ENCODE measurements around the gene HS3ST3A1. TPM values are rescaled to one million over a fixed set of nuclear protein-coding genes. Genes with fewer than 3 reads are reported as not detected.

The HS3ST3A1 gene
- not detected for polyA plus RNA-seq (2012; ENCODE audit: insufficient read depth, insufficient read length)

- DNase-seq (ENCODE audit: low read depth, low spot score): no peak
- no peak within 1 kb of the TSS for H3K4me3 ChIP-seq (ENCODE audit: low read length)
These were observed at the start of gene HS3ST3A1 for GRCh38 chr17:13601776-13602551. Gene HS3ST3A1, minus strand, starts transcription at chr17:13601929. Its CDS starts 800 bp downstream, at chr17:13601129.

GRCh38 chr17:13650096-13650675 lies 48.5 kb upstream of the HS3ST3A1 start:
- H3K4me3 ChIP-seq (ENCODE audit: low read length): no peak overlapping the region
- no peak for DNase-seq (ENCODE audit: low read depth, low spot score)

GRCh38 chr17:13647543-13648021 lies 45.9 kb upstream of the HS3ST3A1 start:
- no peak overlapping the region for H3K4me3 ChIP-seq (ENCODE audit: low read length)
- DNase-seq (ENCODE audit: low read depth, low spot score): no peak

GRCh38 chr17:13646969-13647542 lies 45.3 kb upstream of the HS3ST3A1 start:
- no peak for DNase-seq (ENCODE audit: low read depth, low spot score)

GRCh38 chr17:13646411-13646810 lies 44.7 kb upstream of the HS3ST3A1 start:
- DNase-seq (ENCODE audit: low read depth, low spot score): no peak
- H3K4me3 ChIP-seq (ENCODE audit: low read length): no peak overlapping the region

More at GRCh38 chr17:13646969-13647542, 45.3 kb upstream of the HS3ST3A1 start:
- no peak overlapping the region for H3K4me3 ChIP-seq (ENCODE audit: low read length)

- no peak overlapping the region for H3K4me3 ChIP-seq (ENCODE audit: low read length)
- no peak for DNase-seq (ENCODE audit: low read depth, low spot score)
These were observed 41.5 kb upstream of the HS3ST3A1 start for GRCh38 chr17:13643180-13643579.

- no peak overlapping the region for H3K4me3 ChIP-seq (ENCODE audit: low read length)
- DNase-seq (ENCODE audit: low read depth, low spot score): no peak
These were observed 40.5 kb upstream of the HS3ST3A1 start for GRCh38 chr17:13642188-13642587.

- DNase-seq (ENCODE audit: low read depth, low spot score): no peak
- no peak overlapping the region for H3K4me3 ChIP-seq (ENCODE audit: low read length)
These were observed 38.8 kb upstream of the HS3ST3A1 start for GRCh38 chr17:13640551-13640950.

GRCh38 chr17:13638855-13639458 lies 37.2 kb upstream of the HS3ST3A1 start:
- no peak overlapping the region for H3K4me3 ChIP-seq (ENCODE audit: low read length)
- DNase-seq (ENCODE audit: low read depth, low spot score): no peak

GRCh38 chr17:13636951-13637350 lies 35.2 kb upstream of the HS3ST3A1 start:
- no peak for DNase-seq (ENCODE audit: low read depth, low spot score)
- no peak overlapping the region for H3K4me3 ChIP-seq (ENCODE audit: low read length)

GRCh38 chr17:13635951-13636350 lies 34.2 kb upstream of the HS3ST3A1 start:
- H3K4me3 ChIP-seq (ENCODE audit: low read length): no peak overlapping the region
- DNase-seq (ENCODE audit: low read depth, low spot score): no peak

- DNase-seq (ENCODE audit: low read depth, low spot score): no peak
- H3K4me3 ChIP-seq (ENCODE audit: low read length): no peak overlapping the region
These were observed 32.3 kb upstream of the HS3ST3A1 start for GRCh38 chr17:13634021-13634420.

- no peak for DNase-seq (ENCODE audit: low read depth, low spot score)
- no peak overlapping the region for H3K4me3 ChIP-seq (ENCODE audit: low read length)
These were observed 29.8 kb upstream of the HS3ST3A1 start for GRCh38 chr17:13631529-13631928.

- no peak overlapping the region for H3K4me3 ChIP-seq (ENCODE audit: low read length)
- no peak for DNase-seq (ENCODE audit: low read depth, low spot score)
These were observed 25.0 kb upstream of the HS3ST3A1 start for GRCh38 chr17:13626703-13627102.

- no peak for DNase-seq (ENCODE audit: low read depth, low spot score)
- no peak overlapping the region for H3K4me3 ChIP-seq (ENCODE audit: low read length)
These were observed 17.7 kb upstream of the HS3ST3A1 start for GRCh38 chr17:13619462-13619861.

- DNase-seq (ENCODE audit: low read depth, low spot score): no peak
- H3K4me3 ChIP-seq (ENCODE audit: low read length): no peak overlapping the region
These were observed 14.3 kb upstream of the HS3ST3A1 start for GRCh38 chr17:13616031-13616430.

- DNase-seq (ENCODE audit: low read depth, low spot score): no peak
- H3K4me3 ChIP-seq (ENCODE audit: low read length): no peak overlapping the region
These were observed 8.2 kb upstream of the HS3ST3A1 start for GRCh38 chr17:13609941-13610340.

- no peak for DNase-seq (ENCODE audit: low read depth, low spot score)
- H3K4me3 ChIP-seq (ENCODE audit: low read length): no peak overlapping the region
These were observed 380 bp downstream of the HS3ST3A1 start for GRCh38 chr17:13601322-13601775.

GRCh38 chr17:13600475-13601321 lies 1.0 kb downstream of the HS3ST3A1 start:
- no peak for DNase-seq (ENCODE audit: low read depth, low spot score)
- H3K4me3 ChIP-seq (ENCODE audit: low read length): no peak overlapping the region

All from Jurkat, Clone E6-1 (cell line).